Endothelial cell of umbilical vein (primary cell): Measurements from ENCODE around the gene NEK8. TPM values are rescaled to one million over a fixed set of nuclear protein-coding genes. Genes with fewer than 3 reads are reported as not detected.

Experiments used
- BruUV-seq: library from RNA; stranded (reverse); fragments of 400-500 nt; replicated peaks from 2 replicates; lab custom pipeline; 2021; lab: Mats Ljungman, UMichigan
- CTCF ChIA-PET: fragments of 300-600, 350-600 bp; sonication (Branson Sonifier 250); formaldehyde crosslinking; loops from one replicate; lab custom pipeline; 2021; ENCODE audit warnings: antibody characterized with exemption, inconsistent platforms; lab: Charles Lee
- POLR2A ChIA-PET: fragments of 300-600, 350-600 bp; sonication (Branson Sonifier 250); formaldehyde crosslinking; loops from one replicate; lab custom pipeline; 2021; ENCODE audit warnings: antibody characterized with exemption, inconsistent platforms; lab: Charles Lee
- DNase-seq: peaks from one replicate; pipeline ENCODE4 v3.0.0-alpha.2; 2011; ENCODE audit warnings: low read depth, low spot score
- FAIRE-seq: peaks from 2 replicates; lab custom pipeline; 2011; peaks lifted over from hg19 to GRCh38; lab: Jason Lieb, UNC
- H2AFZ ChIP-seq: 2 replicates; pipeline ENCODE4 v1.6.0; 2012; ENCODE audit warnings: low read depth, low read length, control low read depth, inconsistent platforms
- H3K27ac ChIP-seq: 2 replicates; pipeline ENCODE4 v1.5.1; 2011; ENCODE audit warnings: low read depth, mild to moderate bottlenecking, control low read depth, low read length, moderate library complexity; ENCODE audit not compliant: insufficient read depth
- H3K27me3 ChIP-seq, 2 experiments: 2 replicates each; pipeline versions ENCODE4 v1.6.0 to v1.6.1; 2011; ENCODE audit warnings: low read length in 2 of 2, mixed read lengths in 1 of 2; ENCODE audit not compliant: control insufficient read depth in 2 of 2, insufficient read depth in 2 of 2
- H3K36me3 ChIP-seq, 2 experiments: 2 replicates in 1 of 2; 3 replicates in 1 of 2; pipeline ENCODE4 v1.5.1; 2011; ENCODE audit warnings: low read length in 2 of 2, mild to moderate bottlenecking in 1 of 2, moderate library complexity in 1 of 2; ENCODE audit not compliant: control insufficient read depth in 2 of 2, insufficient read depth in 2 of 2; ENCODE audit errors: extremely low read depth in 1 of 2
- H3K4me1 ChIP-seq: 3 replicates; pipeline ENCODE4 v1.5.1; 2011; ENCODE audit warnings: mild to moderate bottlenecking, low read length; ENCODE audit not compliant: control insufficient read depth, insufficient read depth; ENCODE audit errors: extremely low read depth
- H3K4me2 ChIP-seq: 2 replicates; pipeline ENCODE4 v1.6.1; 2011; ENCODE audit warnings: low read length, control low read depth, mixed read lengths; ENCODE audit not compliant: insufficient read depth
- H3K4me3 ChIP-seq, 3 experiments: fragments of 200-600 bp in 1 of 3; sonication (generic), shearing (Covaris generic) in 1 of 3; replicated peaks in 1 of 3; 2 replicates each; pipeline ENCODE4 v1.5.1; 2011 to 2016; ENCODE audit warnings: control low read depth in 3 of 3, low read length in 3 of 3, mild to moderate bottlenecking in 2 of 3, inconsistent platforms in 1 of 3, low read depth in 1 of 3, moderate library complexity in 1 of 3; ENCODE audit not compliant: insufficient read depth in 1 of 3
- H3K79me2 ChIP-seq: 2 replicates; pipeline ENCODE4 v1.6.0; 2012; ENCODE audit warnings: low read length, inconsistent platforms; ENCODE audit not compliant: control insufficient read depth, insufficient read depth
- H3K9ac ChIP-seq: replicated peaks from 2 replicates; pipeline ENCODE3; 2011; ENCODE audit warnings: low read length, control low read depth; ENCODE audit not compliant: insufficient read depth; ENCODE audit errors: extremely low read depth
- H3K9me1 ChIP-seq: replicated peaks from 3 replicates; pipeline ENCODE4 v1.6.0; 2011; ENCODE audit warnings: mild to moderate bottlenecking, low read length; ENCODE audit not compliant: control insufficient read depth, insufficient read depth; ENCODE audit errors: extremely low read depth
- H3K9me3 ChIP-seq: replicated peaks from 2 replicates; pipeline ENCODE4 v1.5.1; 2012; ENCODE audit warnings: low read length, inconsistent platforms; ENCODE audit not compliant: control insufficient read depth, insufficient read depth
- H4K20me1 ChIP-seq: replicated peaks from 2 replicates; pipeline ENCODE3; 2011; ENCODE audit warnings: mild to moderate bottlenecking, low read length; ENCODE audit not compliant: control insufficient read depth, insufficient read depth; ENCODE audit errors: extremely low read depth
- EZH2 ChIP-seq: IDR thresholded peaks from 2 replicates; pipeline ENCODE4 v1.6.1; 2012; ENCODE audit warnings: borderline replicate concordance, low read depth, mild to moderate bottlenecking, moderate library complexity, low read length, inconsistent platforms; ENCODE audit not compliant: severe bottlenecking
- FOS ChIP-seq: IDR thresholded peaks from 2 replicates; pipeline ENCODE4 v1.6.1; 2011; ENCODE audit warnings: mild to moderate bottlenecking, low read length, moderate library complexity, borderline replicate concordance; ENCODE audit not compliant: insufficient read depth
- GATA2 ChIP-seq: IDR thresholded peaks from 2 replicates; pipeline ENCODE4 v1.7.0; 2011; ENCODE audit warnings: low read depth, mild to moderate bottlenecking, moderate library complexity, mixed read lengths, low read length; ENCODE audit not compliant: insufficient read length, insufficient read depth
- JUN ChIP-seq: IDR thresholded peaks from 2 replicates; pipeline ENCODE4 v1.6.1; 2011; ENCODE audit warnings: borderline replicate concordance, low read depth; ENCODE audit not compliant: insufficient read length, insufficient read depth
- MAX ChIP-seq: IDR thresholded peaks from 2 replicates; pipeline ENCODE4 v1.6.1; 2011; ENCODE audit not compliant: insufficient read depth, insufficient read length
- MYC ChIP-seq: IDR thresholded peaks from one replicate; pipeline ENCODE4 v1.6.1; 2011; ENCODE audit warnings: mild to moderate bottlenecking, low read depth, low read length
- POLR2A ChIP-seq: IDR thresholded peaks from 2 replicates; pipeline ENCODE4 v1.6.1; 2012; ENCODE audit warnings: low read depth, mild to moderate bottlenecking, control low read depth, low read length
- POLR2AphosphoS5 ChIP-seq: IDR thresholded peaks from 2 replicates; pipeline ENCODE4 v1.6.1; 2012; ENCODE audit warnings: low read depth, mild to moderate bottlenecking, control low read depth, low read length, moderate library complexity; ENCODE audit not compliant: insufficient read depth
- dilution Hi-C: fragments of 300-500 bp; cut with MboI; formaldehyde crosslinking; loops from one replicate; pipeline ENCODE4 v1.15.0; 2019; ENCODE audit warnings: low sequenced_read_pairs; ENCODE audit not compliant: extremely low pct_ligation_motif_present
- intact Hi-C: fragments of 100-400 bp; cut with micrococcal nuclease; formaldehyde crosslinking; loops from one replicate; pipeline ENCODE4 v1.10.0; 2022
- polyA plus RNA-seq, 4 experiments: library from polyadenylated mRNA; depleted of rRNA in 3 of 4; stranded (reverse) in 3 of 4; unstranded in 1 of 4; fragments of >200 nt; gene quantifications; 2 replicates each; pipeline versions ENCODE4 v1.2.1 to v1.2.3, GENCODE V29; 2011 to 2012; ENCODE audit warnings: missing spikeins in 1 of 4
- total RNA-seq: library from RNA; stranded (reverse); gene quantifications from 2 replicates; pipeline ENCODE4 v1.2.3, GENCODE V29; 2021
- TF ChIP-seq, protein P1 (sequence below), 2 donors: IDR thresholded peaks; 1 replicate in 1 of 2; 2 replicates in 1 of 2; pipeline ENCODE4 v1.5.1; 2011; ENCODE audit warnings: low read length in 2 of 2, mild to moderate bottlenecking in 2 of 2, moderate library complexity in 2 of 2, control low read depth in 1 of 2, inconsistent platforms in 1 of 2, low read depth in 1 of 2; ENCODE audit not compliant: insufficient read depth in 1 of 2; ENCODE audit errors: extremely low read depth in 1 of 2

The NEK8 gene
- total and polyA plus RNA-seq, 2 donors (not counting 3 experiments of a cell fraction or from before 2014, with no cell fraction given), result 3.1 to 3.2 TPM

GRCh38 chr17:28765038-28765437 lies 36.5 kb downstream of the NEK8 start:
- Histone ChIP-seq H3K4me3 (no peak overlapping the region), H3K9ac (no peak overlapping the region), H3K27ac (no peak overlapping the region), H3K27me3 (no peaks in the 10 kb centered on the region), H2AFZ (no peak overlapping the region), H3K36me3 (peaks cover 2 to 7% of the 10 kb centered on the region in 2 experiments), H3K9me1 (no peaks in the 10 kb centered on the region), H3K9me3 (no peaks in the 10 kb centered on the region), H3K4me1 (peaks cover 16% of the 10 kb centered on the region), H4K20me1 (no peaks in the 10 kb centered on the region), H3K4me2 (no peak overlapping the region), H3K79me2 (peaks cover 15% of the 10 kb centered on the region)
- no TSS peak for BruUV-seq
- DNase-seq (no peak), FAIRE-seq (no peak)
- TF ChIP-seq POLR2AphosphoS5 (no peak), MAX (no peak), POLR2A (no peak), FOS (no peak), JUN (no peak), EZH2 (no peak), GATA2 (no peak), MYC (no peak)
- TF ChIP-seq, protein P1, sequence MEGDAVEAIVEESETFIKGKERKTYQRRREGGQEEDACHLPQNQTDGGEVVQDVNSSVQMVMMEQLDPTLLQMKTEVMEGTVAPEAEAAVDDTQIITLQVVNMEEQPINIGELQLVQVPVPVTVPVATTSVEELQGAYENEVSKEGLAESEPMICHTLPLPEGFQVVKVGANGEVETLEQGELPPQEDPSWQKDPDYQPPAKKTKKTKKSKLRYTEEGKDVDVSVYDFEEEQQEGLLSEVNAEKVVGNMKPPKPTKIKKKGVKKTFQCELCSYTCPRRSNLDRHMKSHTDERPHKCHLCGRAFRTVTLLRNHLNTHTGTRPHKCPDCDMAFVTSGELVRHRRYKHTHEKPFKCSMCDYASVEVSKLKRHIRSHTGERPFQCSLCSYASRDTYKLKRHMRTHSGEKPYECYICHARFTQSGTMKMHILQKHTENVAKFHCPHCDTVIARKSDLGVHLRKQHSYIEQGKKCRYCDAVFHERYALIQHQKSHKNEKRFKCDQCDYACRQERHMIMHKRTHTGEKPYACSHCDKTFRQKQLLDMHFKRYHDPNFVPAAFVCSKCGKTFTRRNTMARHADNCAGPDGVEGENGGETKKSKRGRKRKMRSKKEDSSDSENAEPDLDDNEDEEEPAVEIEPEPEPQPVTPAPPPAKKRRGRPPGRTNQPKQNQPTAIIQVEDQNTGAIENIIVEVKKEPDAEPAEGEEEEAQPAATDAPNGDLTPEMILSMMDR (IDR thresholded peaks at IDR 0.05; ENCODE audit: extremely low read depth in 1 of 2, insufficient read depth in 1 of 2, low read depth in 1 of 2, low read length in 2 of 2), result no peak
- ChIA-PET CTCF (interaction anchor here (1.1 to 6.4 kb wide), 17 partner anchors 9 to 188 kb away, joined by 3 to 130 read pairs (median 28); partner anchors contain the start of genes FAM222B, FLOT2, NEK8 and TLCD1), POLR2A (no interaction called here)
- dilution Hi-C loops, result no loop called here
- intact Hi-C loops, result no loop called here
